Panc1 (cell line): ENCODE results near the gene TOPBP1. TPM values are rescaled to one million over a fixed set of nuclear protein-coding genes. Genes with fewer than 3 reads are reported as not detected.
"Not testable (repeated sequence)": the region's sequence is repeated elsewhere in the genome, so short reads cannot be mapped to it uniquely, and the experiment has no call there.

Source experiments
- ATAC-seq: fragments of 200-7000 bp; cut with Tn5 transposase; 2 replicates; pipeline ENCODE4 v1.9.1; 2020; ENCODE audit warnings: mild to moderate bottlenecking, moderate library complexity
- BruUV-seq: library from RNA; stranded (reverse); fragments of 400-500 nt; replicated peaks from 2 replicates; lab custom pipeline; 2021; lab: Mats Ljungman, UMichigan
- CTCF ChIA-PET: fragments of 300-600 bp; sonication (Branson Sonifier 250); formaldehyde crosslinking; loops from one replicate; lab custom pipeline; 2022; ENCODE audit warnings: antibody characterized with exemption; lab: Charles Lee
- POLR2A ChIA-PET: fragments of 300-600 bp; sonication (Branson Sonifier 250); formaldehyde crosslinking; loops from one replicate; lab custom pipeline; 2022; ENCODE audit warnings: antibody characterized with exemption; lab: Charles Lee
- DNase-seq: peaks from one replicate; pipeline ENCODE4 v3.0.0-alpha.2; 2010; ENCODE audit warnings: low read depth, low spot score
- H3K27ac ChIP-seq: 2 replicates; pipeline ENCODE4 v1.5.1; 2011; ENCODE audit warnings: mild to moderate bottlenecking, low read length, inconsistent platforms
- H3K27me3 ChIP-seq: fragments of 200-500 bp; sonication (Bioruptor generic); 2 replicates; pipeline ENCODE4 v1.6.0; 2014; ENCODE audit warnings: low read length, inconsistent platforms; ENCODE audit not compliant: control insufficient read depth, insufficient read depth
- H3K36me3 ChIP-seq: fragments of 200-500 bp; sonication (Bioruptor generic); 2 replicates; pipeline ENCODE4 v1.5.1; 2014; ENCODE audit warnings: inconsistent platforms, mild to moderate bottlenecking, low read length, moderate library complexity; ENCODE audit not compliant: control insufficient read depth, insufficient read depth
- H3K4me1 ChIP-seq: 2 replicates; pipeline ENCODE4 v1.5.1; 2011; ENCODE audit warnings: inconsistent platforms, mild to moderate bottlenecking, low read length, moderate library complexity; ENCODE audit not compliant: control insufficient read depth, insufficient read depth
- H3K4me3 ChIP-seq, 2 experiments: 2 replicates each; pipeline ENCODE4 v1.5.1; 2011 to 2012; ENCODE audit warnings: low read depth in 2 of 2, low read length in 2 of 2, mild to moderate bottlenecking in 2 of 2, inconsistent platforms in 1 of 2, moderate library complexity in 1 of 2
- H3K9me3 ChIP-seq: fragments of 200-500 bp; sonication (Bioruptor generic); 2 replicates; pipeline ENCODE4 v1.5.1; 2014; ENCODE audit warnings: low read depth, mild to moderate bottlenecking, inconsistent platforms, low read length, moderate library complexity; ENCODE audit not compliant: control insufficient read depth, insufficient read depth
- POLR2AphosphoS5 ChIP-seq: IDR thresholded peaks from 2 replicates; pipeline ENCODE4 v1.6.1; 2012; ENCODE audit warnings: mild to moderate bottlenecking, low read depth, low read length, moderate library complexity
- TCF7L2 ChIP-seq: IDR thresholded peaks from 2 replicates; pipeline ENCODE4 v1.6.1; 2011; ENCODE audit warnings: mild to moderate bottlenecking, low read depth, low read length, inconsistent platforms
- in situ Hi-C: cut with HindIII; loops from 2 replicates; pipeline ENCODE4 v1.10.0; 2016; ENCODE audit warnings: low sequenced_read_pairs, low pct_unique_long_range_greater_than_20kb
- intact Hi-C: fragments of 100-400 bp; cut with micrococcal nuclease; formaldehyde crosslinking; loops from one replicate; pipeline ENCODE4 v1.10.0; 2022; ENCODE audit not compliant: unreplicated experiment
- total RNA-seq: library from RNA; stranded (reverse); gene quantifications from one replicate; pipeline ENCODE4 v1.2.1, GENCODE V29; 2021; ENCODE audit not compliant: unreplicated experiment
- TF ChIP-seq, protein P1 (sequence below), 2 experiments: IDR thresholded peaks; 2 replicates each; pipeline ENCODE4 v1.6.1; 2011 to 2012; ENCODE audit warnings: low read depth in 2 of 2, control low read depth in 1 of 2, low read length in 1 of 2, mild to moderate bottlenecking in 1 of 2, moderate library complexity in 1 of 2; ENCODE audit not compliant: insufficient read depth in 1 of 2
- TF ChIP-seq, protein P2 (sequence below): fragments of 450-650 bp; IDR thresholded peaks from 2 replicates; pipeline ENCODE4 v1.5.1; 2017; ENCODE audit warnings: mild to moderate bottlenecking

Gene TOPBP1
- total RNA-seq, 1 experiment from 2014 or later: 78.4 TPM

DNA sequence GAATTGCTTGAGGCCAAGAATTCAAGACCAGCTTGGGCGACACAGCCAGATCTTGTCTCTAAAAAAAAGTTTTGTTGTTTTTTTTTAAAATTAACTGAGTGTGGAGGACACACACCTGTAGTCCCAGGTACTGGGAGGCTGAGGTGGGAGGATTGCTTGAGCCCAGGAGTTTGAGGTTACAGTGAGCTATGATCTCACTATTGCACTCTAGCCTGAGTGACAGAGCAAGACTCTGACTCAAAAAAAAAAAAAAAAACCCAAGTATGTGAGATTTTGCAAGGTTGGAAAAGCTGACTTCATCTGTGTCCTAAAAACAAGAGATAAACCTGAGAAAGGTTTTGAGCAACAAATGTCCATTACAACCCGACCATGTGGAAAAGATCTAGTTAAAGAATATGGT, 5.4 kb upstream of the TOPBP1 start:
- Histone ChIP-seq H3K4me1 (peaks cover 16% of the 10 kb centered on the region), H3K4me3 (no peak overlapping the region), H3K36me3 (no peaks in the 10 kb centered on the region; the same call in 1 of the 2 replicates), H3K9me3 (no peaks in the 10 kb centered on the region), H3K27ac (no peak overlapping the region), H3K27me3 (no peaks in the 10 kb centered on the region; the same call in 1 of the 2 replicates)
- DNase-seq: no peak
- intact Hi-C loops: loop anchor here (10.0 kb wide), 1 partner anchor 258 kb away; no protein-coding TSS in a partner anchor
- ATAC-seq: no peak
- TF ChIP-seq POLR2AphosphoS5: no peak
- TF ChIP-seq, protein P1, sequence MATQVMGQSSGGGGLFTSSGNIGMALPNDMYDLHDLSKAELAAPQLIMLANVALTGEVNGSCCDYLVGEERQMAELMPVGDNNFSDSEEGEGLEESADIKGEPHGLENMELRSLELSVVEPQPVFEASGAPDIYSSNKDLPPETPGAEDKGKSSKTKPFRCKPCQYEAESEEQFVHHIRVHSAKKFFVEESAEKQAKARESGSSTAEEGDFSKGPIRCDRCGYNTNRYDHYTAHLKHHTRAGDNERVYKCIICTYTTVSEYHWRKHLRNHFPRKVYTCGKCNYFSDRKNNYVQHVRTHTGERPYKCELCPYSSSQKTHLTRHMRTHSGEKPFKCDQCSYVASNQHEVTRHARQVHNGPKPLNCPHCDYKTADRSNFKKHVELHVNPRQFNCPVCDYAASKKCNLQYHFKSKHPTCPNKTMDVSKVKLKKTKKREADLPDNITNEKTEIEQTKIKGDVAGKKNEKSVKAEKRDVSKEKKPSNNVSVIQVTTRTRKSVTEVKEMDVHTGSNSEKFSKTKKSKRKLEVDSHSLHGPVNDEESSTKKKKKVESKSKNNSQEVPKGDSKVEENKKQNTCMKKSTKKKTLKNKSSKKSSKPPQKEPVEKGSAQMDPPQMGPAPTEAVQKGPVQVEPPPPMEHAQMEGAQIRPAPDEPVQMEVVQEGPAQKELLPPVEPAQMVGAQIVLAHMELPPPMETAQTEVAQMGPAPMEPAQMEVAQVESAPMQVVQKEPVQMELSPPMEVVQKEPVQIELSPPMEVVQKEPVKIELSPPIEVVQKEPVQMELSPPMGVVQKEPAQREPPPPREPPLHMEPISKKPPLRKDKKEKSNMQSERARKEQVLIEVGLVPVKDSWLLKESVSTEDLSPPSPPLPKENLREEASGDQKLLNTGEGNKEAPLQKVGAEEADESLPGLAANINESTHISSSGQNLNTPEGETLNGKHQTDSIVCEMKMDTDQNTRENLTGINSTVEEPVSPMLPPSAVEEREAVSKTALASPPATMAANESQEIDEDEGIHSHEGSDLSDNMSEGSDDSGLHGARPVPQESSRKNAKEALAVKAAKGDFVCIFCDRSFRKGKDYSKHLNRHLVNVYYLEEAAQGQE (IDR thresholded peaks at IDR 0.05; ENCODE audit: insufficient read depth in 1 of 2, low read depth in 2 of 2, low read length in 1 of 2): no peak
- no peak for TF ChIP-seq TCF7L2
- in situ Hi-C loops: no loop called here
- ChIA-PET CTCF (no interaction called here), POLR2A (interaction anchor here (0.5 to 0.9 kb wide), 3 partner anchors 58 to 520 kb away, joined by 3 to 5 read pairs (median 4); no protein-coding TSS in a partner anchor)
- no TSS peak for BruUV-seq

DNA sequence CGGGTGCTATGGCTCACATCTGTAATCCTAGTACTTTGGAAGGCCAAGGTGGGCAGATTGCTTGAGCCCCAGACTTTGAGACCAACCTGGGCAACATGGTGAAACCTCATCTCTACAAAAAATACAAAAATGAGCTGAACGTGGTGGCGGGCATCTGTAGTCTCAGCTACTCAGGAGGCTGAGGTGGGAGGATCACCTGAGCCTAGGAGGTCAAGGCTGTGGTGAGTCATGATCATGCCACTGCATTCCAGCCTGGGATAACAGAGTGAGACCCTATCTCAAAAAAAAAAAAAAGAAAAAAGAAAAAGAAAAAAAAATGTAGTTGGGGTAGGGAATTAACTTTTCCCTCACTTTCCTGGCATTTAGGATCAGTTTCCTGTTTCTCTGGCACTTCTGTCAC, 3.4 kb upstream of the TOPBP1 start:
- in situ Hi-C loops, H3K9me3 ChIP-seq, CTCF ChIA-PET, ATAC-seq, POLR2A ChIA-PET, H3K27ac ChIP-seq, H3K27me3 ChIP-seq, BruUV-seq, DNase-seq, H3K4me3 ChIP-seq, H3K36me3 ChIP-seq: not testable (repeated sequence)
- intact Hi-C loops: loop anchor here (10.0 kb wide), 1 partner anchor 260 kb away; no protein-coding TSS in a partner anchor
- H3K4me1 ChIP-seq: peaks cover 22% of the 10 kb centered on the region

DNA sequence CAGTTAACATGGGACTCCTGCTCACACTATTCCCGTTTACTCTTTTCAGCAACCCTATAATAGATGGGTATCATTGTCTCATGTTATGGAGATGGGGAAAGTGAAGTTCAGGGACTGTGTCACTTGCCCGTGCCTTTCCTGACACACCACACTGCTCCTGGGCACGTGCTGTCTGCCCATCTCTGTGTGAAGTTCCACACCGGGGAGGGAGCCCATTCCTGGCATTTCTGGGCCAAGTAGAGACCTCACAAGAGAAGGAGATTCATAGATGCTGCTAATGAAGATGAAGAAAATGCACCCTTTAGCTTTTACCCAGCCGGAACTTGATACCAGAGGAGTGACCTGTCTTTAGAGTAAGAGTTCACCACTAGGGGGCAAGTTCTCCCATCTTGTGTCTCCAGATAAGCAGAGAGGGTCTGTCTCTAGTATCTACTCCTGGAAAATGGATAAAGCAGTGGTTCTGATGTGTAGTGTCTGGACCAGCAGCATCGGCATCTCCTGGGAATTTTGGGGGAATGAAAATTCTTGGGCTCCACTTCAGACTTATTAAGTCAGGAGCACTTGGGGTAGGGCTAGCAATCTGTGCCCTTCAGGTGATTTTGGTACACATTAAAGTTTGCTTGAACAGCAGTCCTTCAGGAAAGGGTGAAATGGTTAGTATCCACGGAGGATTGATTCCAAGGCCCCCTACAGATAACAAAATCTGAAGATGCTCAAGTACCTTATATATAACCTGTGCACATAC, 2.0 kb upstream of the TOPBP1 start:
- no peak for DNase-seq
- no peak overlapping the region for H3K4me3 ChIP-seq

More for the DNA sequence above, 2.0 kb upstream of the TOPBP1 start:
- intact Hi-C loops: loop anchor here (5.0 to 10.0 kb wide), 2 partner anchors 144 to 261 kb away; partner anchors contain the start of gene SRPRB
- H3K9me3 ChIP-seq: no peaks in the 10 kb centered on the region
- peak; percentile 81 for ATAC-seq
- POLR2A ChIA-PET: no interaction called here
- peaks cover 10% of the 10 kb centered on the region for H3K36me3 ChIP-seq
- TF ChIP-seq, protein P2, sequence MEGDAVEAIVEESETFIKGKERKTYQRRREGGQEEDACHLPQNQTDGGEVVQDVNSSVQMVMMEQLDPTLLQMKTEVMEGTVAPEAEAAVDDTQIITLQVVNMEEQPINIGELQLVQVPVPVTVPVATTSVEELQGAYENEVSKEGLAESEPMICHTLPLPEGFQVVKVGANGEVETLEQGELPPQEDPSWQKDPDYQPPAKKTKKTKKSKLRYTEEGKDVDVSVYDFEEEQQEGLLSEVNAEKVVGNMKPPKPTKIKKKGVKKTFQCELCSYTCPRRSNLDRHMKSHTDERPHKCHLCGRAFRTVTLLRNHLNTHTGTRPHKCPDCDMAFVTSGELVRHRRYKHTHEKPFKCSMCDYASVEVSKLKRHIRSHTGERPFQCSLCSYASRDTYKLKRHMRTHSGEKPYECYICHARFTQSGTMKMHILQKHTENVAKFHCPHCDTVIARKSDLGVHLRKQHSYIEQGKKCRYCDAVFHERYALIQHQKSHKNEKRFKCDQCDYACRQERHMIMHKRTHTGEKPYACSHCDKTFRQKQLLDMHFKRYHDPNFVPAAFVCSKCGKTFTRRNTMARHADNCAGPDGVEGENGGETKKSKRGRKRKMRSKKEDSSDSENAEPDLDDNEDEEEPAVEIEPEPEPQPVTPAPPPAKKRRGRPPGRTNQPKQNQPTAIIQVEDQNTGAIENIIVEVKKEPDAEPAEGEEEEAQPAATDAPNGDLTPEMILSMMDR: peak; percentile 90
- TF ChIP-seq, protein P1 (IDR thresholded peaks at IDR 0.05; ENCODE audit: insufficient read depth in 1 of 2, low read depth in 2 of 2, low read length in 1 of 2): no peak
- no TSS peak for BruUV-seq
- H3K27me3 ChIP-seq: no peaks in the 10 kb centered on the region
- in situ Hi-C loops: no loop called here
- peak overlapping the region; percentile 25; the same call in 1 of the 2 replicates for H3K27ac ChIP-seq
- peaks cover 33% of the 10 kb centered on the region for H3K4me1 ChIP-seq
- CTCF ChIA-PET: interaction anchor here (1.2 kb wide), 1 partner anchor 254 kb away, joined by 3 read pairs; no protein-coding TSS in a partner anchor
